ENCODE data around the gene C10orf88. TPM values are rescaled to one million over a fixed set of nuclear protein-coding genes. Genes with fewer than 3 reads are reported as not detected.
A peak's percentile ranks its signal among the peaks of the same experiment; 100 is the strongest.
"Not testable (repeated sequence)": the region's sequence is repeated elsewhere in the genome, so short reads cannot be mapped to it uniquely, and the experiment has no call there.

Gene C10orf88
- total RNA-seq, 2 experiments from 2014 or later = 8.6 to 9.0 TPM

DNA sequence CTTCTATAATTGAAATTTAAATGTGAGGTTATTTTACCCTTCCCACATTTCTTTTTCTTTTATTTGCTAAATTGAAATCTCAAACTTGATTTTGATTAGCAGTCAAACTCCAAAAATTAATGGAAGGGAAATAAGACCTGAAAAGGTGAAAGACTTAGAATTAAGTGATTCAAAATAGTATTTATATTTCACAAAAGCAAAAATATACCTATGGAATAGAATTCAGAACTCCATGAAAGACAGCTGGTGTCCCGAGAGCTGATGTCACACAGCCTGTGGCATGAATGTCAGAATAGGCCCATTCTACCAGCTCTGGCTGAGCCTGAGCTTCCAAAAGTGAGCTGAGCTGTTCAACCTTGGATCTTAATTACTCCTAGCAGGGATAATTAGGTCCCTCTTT is 43.7 kb downstream of the C10orf88 start, which contains the start of gene FAM24A:
FAM24A (plus strand) TSS at position 301 of the 400 bp plus-strand sequence. CDS start 1,025 bp downstream, outside the sequence.
- DNase-seq (no peak), ATAC-seq (no peak)
- peaks cover 4% of the 10 kb centered on the region for H3K27me3 Mint-ChIP-seq
- H3K4me3 Mint-ChIP-seq = no peak within 1 kb of the TSS
- no peak within 1 kb of the TSS for H3K27ac Mint-ChIP-seq
- no peaks in the 10 kb centered on the region for H3K9me3 Mint-ChIP-seq (ENCODE audit: low read depth)
- ChIA-PET CTCF (interaction anchor here (1.1 kb wide), 1 partner anchor 567 kb away, joined by 3 read pairs; no protein-coding TSS in a partner anchor), POLR2A (no interaction called here)
- no peaks in the 10 kb centered on the region for H3K4me1 Mint-ChIP-seq
- intact Hi-C loops (cut with DNase I, micrococcal nuclease) = no loop called here
- H3K36me3 Mint-ChIP-seq (ENCODE audit: low read depth) = no peaks in the 10 kb centered on the region

DNA sequence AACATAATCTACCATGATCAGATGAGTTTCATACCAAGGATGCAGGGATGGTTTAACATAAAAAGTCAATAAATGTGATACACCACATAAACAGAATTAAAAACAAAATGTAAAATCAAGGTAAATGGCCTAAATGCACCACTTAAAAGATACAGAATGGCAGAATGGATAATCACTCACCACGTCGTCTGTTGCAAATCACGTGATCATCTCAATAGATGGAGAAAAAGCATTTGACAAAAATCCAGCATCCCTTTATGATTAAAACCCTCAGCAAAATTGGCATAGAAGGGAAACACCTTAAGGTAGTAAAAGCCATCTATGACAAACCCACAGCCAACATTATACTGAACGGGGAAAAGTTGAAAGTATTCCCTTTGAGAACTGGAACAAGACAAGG is 50.2 kb downstream of the C10orf88 start:
- intact Hi-C loops (cut with DNase I, micrococcal nuclease); POLR2A ChIA-PET; CTCF ChIA-PET; ATAC-seq; H3K4me3 Mint-ChIP-seq; H3K27ac Mint-ChIP-seq; H3K4me1 Mint-ChIP-seq; DNase-seq; H3K36me3 Mint-ChIP-seq (ENCODE audit: low read depth): not testable (repeated sequence)
- Mint-ChIP-seq H3K27me3 (peaks cover 35% of the 10 kb centered on the region), H3K9me3 (ENCODE audit: low read depth) (peaks cover 14% of the 10 kb centered on the region)

DNA sequence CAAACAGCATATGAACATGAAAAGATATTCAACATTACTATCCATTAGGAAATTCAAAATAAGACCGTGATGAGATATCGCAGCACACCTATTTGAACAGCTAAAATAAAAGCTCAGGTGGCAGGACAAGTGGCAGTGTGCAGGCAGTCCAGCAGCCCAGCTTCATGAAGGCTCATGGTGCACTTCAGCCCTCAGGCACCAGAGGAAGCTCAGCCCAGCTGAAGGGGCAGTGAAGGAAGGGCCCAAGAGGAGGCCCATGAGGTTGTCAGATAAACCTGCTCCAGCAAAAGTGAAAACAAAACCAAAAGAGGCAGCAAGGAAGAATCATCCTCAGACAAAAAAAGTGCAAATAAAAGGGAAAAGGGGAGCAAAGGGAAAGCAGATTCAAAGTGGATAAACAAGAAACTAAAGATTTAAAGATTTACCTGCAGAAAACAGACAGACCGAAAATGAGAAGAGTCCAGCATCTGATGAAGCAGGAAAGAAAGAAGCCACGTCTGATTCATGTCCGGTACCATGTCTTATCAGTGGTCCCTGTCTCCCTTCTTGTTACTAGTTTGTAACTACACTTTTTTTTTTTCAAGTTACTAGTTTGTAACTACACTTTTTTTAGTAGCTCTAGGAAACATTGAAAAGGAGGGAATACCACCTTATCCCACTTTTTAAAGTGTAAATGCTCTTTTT is 59.6 kb downstream of the C10orf88 start:
- Mint-ChIP-seq H3K36me3 (ENCODE audit: low read depth) (peaks cover 12% of the 10 kb centered on the region), H3K4me3 (no peak overlapping the region), H3K9me3 (ENCODE audit: low read depth) (no peaks in the 10 kb centered on the region), H3K27me3 (no peaks in the 10 kb centered on the region), H3K4me1 (no peaks in the 10 kb centered on the region), H3K27ac (no peak overlapping the region)
- ChIA-PET CTCF (no interaction called here), POLR2A (interaction anchor here (0.6 kb wide), 1 partner anchor 183 kb away, joined by 3 read pairs; no protein-coding TSS in a partner anchor)
- DNase-seq (no peak), ATAC-seq (no peak)
- intact Hi-C loops (cut with DNase I, micrococcal nuclease) = no loop called here

- intact Hi-C loops (cut with DNase I, micrococcal nuclease) = no loop called here
- Mint-ChIP-seq H3K4me3 (no peak overlapping the region), H3K36me3 (ENCODE audit: low read depth) (peaks cover 35% of the 10 kb centered on the region), H3K27me3 (no peaks in the 10 kb centered on the region), H3K9me3 (ENCODE audit: low read depth) (no peaks in the 10 kb centered on the region), H3K27ac (no peak overlapping the region), H3K4me1 (peaks cover 22% of the 10 kb centered on the region)
- ATAC-seq (no peak), DNase-seq (no peak)
- POLR2A ChIA-PET = no interaction called here
- CTCF ChIA-PET = no interaction called here
Measured at GRCh38 chr10:122884166-122884565, 69.9 kb downstream of the C10orf88 start.

DNA sequence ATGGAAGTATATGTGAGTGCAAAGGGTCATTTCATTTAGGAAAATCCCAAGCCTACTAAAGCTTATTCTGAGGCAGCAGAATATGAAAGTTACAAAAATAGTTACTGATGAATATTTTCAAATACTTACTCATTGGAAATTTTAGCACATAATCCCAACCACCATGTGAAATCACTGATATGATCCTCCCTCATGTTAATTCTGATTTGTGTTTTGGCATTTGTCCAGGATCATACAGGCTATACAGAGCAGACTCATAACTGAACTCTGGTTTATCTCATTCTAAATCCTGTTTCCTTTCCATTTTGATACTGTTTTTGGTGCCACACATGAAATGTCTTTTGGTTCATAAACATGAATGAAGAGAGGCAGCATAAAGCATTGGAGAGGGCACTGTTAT is 71.3 kb downstream of the C10orf88 start:
- Mint-ChIP-seq H3K4me1 (peaks cover 36% of the 10 kb centered on the region), H3K9me3 (ENCODE audit: low read depth) (no peaks in the 10 kb centered on the region), H3K27me3 (no peaks in the 10 kb centered on the region), H3K27ac (no peak overlapping the region), H3K4me3 (no peak overlapping the region), H3K36me3 (ENCODE audit: low read depth) (peaks cover 40% of the 10 kb centered on the region)
- CTCF ChIA-PET = no interaction called here
- DNase-seq (no peak), ATAC-seq (peak; percentile 11)
- intact Hi-C loops (cut with DNase I, micrococcal nuclease) = no loop called here
- POLR2A ChIA-PET = no interaction called here

Other genes with a start within 250 kb of the C10orf88 start
- 1 to 10 TPM; 1.6 to 1.7 TPM for gene CUZD1, start 108.4 kb downstream of the C10orf88 start, total RNA-seq
- gene FAM24B, start 74.6 kb downstream of the C10orf88 start, total RNA-seq = 1 to 10 TPM; 7.0 to 9.5 TPM
- gene FAM24A, start 43.6 kb downstream of the C10orf88 start, total RNA-seq = not detected
- gene PSTK, start 26.2 kb upstream of the C10orf88 start, total RNA-seq = 1 to 10 TPM; 2.8 to 2.9 TPM
- gene IKZF5, start 54.6 kb upstream of the C10orf88 start, total RNA-seq = 10 to 100 TPM in 1 of 2 experiments, 1 to 10 TPM in 1; 9.4 to 14.1 TPM
- 10 to 100 TPM; 24.0 to 25.5 TPM for gene ACADSB, start 54.8 kb upstream of the C10orf88 start, total RNA-seq
- gene HMX3, start 181.7 kb upstream of the C10orf88 start, total RNA-seq = not detected
- under 1 TPM; 0.18 to 0.28 TPM for gene HMX2, start 193.9 kb upstream of the C10orf88 start, total RNA-seq
- 100 to 1,000 TPM; 230 to 242 TPM for gene BUB3, start 200.2 kb upstream of the C10orf88 start, total RNA-seq

Measured in activated CD4-positive, alpha-beta T cell treated with anti-CD3 and anti-CD28 coated beads for 36 hours (primary cell).